Lower leg skin (tissue), 4 donors: ENCODE measurements around the gene HIC1. TPM values are rescaled to one million over a fixed set of nuclear protein-coding genes. Genes with fewer than 3 reads are reported as not detected.

Experiments used
- DNase-seq, 2 donors: peaks; one replicate each; pipeline ENCODE4 v3.0.0-alpha.2; 2019; ENCODE audit warnings: low spot score in 2 of 2
- H3K4me3 ChIP-seq: fragments of 200-600 bp; sonication (generic); 2 replicates; pipeline ENCODE4 v1.5.1; 2017; ENCODE audit warnings: mild to moderate bottlenecking, low read depth; ENCODE audit not compliant: poor library complexity, severe bottlenecking
- POLR2A ChIP-seq, 2 donors: fragments of 450-650 bp; IDR thresholded peaks; one replicate each; pipeline ENCODE4 v1.6.1; 2016 to 2017; ENCODE audit warnings: antibody characterized with exemption in 2 of 2, mild to moderate bottlenecking in 1 of 2, moderate library complexity in 1 of 2
- WGBS, 2 donors: methylation state at CpG; one replicate each; pipeline ENCODE4 v1.1.5; 2018; 5-methylcytosine and 5-hydroxymethylcytosine counted together
- intact Hi-C: fragments of 100-400 bp; cut with DNase I; formaldehyde crosslinking; loops from one replicate; pipeline ENCODE4 v1.15.0; 2023; ENCODE audit warnings: low total_unique reads
- total RNA-seq, 4 donors: library from RNA; depleted of rRNA; stranded (reverse); fragments of >200 nt; gene quantifications; one replicate each; pipeline ENCODE4 v1.1.0, GENCODE V29; 2016
- TF ChIP-seq, protein P1 (sequence below), 3 donors: fragments of 450-650 bp; IDR thresholded peaks; one replicate each; pipeline ENCODE4 v1.5.1; 2016; ENCODE audit warnings: antibody characterized with exemption in 3 of 3, mild to moderate bottlenecking in 3 of 3, moderate library complexity in 2 of 3

The HIC1 gene
- total RNA-seq, 4 donors from 2014 or later, result 2.4 to 14.2 (median 5.3) TPM

DNA sequence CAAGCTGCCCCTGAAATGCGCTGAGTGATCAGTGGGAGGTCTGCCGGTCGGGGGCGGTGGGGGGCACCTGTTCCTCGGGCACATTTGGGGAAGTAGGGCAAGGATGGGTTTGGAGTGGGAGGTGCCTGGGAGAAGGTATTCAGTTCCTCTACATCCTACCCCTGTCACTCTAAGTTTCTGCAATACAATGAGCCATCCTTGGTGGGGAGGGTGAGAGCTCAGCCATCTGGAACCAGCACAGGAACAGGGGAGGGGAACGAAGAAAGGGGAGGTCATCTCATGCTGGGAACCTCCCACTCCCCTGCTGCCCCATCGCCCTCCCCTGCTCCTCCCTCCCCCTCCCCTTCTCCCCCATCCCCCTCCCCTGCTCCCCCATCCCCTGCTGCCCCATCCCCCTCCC, 20.7 kb upstream of the HIC1 start:
- no peak overlapping the region for H3K4me3 ChIP-seq
- no peak for DNase-seq
- intact Hi-C loops, result no loop called here
- WGBS, 2 donors, result 83 to 86% methylated on average over 6 to 7 of the region's 7 CpGs
- TF ChIP-seq, protein P1, sequence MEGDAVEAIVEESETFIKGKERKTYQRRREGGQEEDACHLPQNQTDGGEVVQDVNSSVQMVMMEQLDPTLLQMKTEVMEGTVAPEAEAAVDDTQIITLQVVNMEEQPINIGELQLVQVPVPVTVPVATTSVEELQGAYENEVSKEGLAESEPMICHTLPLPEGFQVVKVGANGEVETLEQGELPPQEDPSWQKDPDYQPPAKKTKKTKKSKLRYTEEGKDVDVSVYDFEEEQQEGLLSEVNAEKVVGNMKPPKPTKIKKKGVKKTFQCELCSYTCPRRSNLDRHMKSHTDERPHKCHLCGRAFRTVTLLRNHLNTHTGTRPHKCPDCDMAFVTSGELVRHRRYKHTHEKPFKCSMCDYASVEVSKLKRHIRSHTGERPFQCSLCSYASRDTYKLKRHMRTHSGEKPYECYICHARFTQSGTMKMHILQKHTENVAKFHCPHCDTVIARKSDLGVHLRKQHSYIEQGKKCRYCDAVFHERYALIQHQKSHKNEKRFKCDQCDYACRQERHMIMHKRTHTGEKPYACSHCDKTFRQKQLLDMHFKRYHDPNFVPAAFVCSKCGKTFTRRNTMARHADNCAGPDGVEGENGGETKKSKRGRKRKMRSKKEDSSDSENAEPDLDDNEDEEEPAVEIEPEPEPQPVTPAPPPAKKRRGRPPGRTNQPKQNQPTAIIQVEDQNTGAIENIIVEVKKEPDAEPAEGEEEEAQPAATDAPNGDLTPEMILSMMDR (IDR thresholded peaks at IDR 0.05), result no peak
- TF ChIP-seq POLR2A (IDR thresholded peaks at IDR 0.05), result no peak

DNA sequence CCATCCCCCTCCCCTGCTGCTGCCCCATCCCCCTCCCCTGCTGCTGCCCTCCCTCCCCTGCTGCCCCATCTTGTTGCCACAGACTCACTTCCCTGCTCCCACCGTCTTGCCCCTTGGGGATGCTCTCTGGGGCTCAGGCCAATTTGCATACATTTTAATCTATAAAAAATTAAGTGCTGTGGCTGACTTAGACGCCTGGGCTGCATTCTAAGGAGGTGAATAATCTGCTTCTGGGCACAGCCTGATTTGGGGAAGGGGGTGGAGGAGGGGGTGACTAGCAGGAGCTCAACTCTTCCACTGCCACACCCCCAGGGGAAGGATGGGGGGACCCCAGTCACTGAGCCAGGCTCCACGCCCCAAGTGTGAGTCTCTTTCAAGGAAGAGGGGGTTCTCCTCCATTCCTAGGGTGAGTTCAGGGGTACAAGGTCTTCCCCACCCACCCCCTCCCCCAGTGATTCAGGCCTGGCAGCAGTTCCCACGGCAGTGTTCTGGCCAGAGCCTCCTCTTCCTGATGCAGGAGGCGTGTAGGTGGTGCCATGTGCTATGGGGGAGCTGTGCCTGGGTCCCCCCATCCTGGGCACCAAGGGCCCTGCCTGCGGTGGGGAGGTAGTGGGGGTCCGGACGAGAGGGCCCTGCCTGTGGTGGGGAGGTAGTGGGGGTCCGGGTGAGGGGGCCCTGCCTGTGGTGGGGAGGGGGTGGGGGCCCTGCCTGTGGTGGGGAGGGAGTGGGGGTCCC, 19.9 kb upstream of the HIC1 start:
- intact Hi-C loops, result no loop called here
- 48 to 55% methylated on average over 5 of the region's 9 CpGs for WGBS, 2 donors
- no peak overlapping the region for H3K4me3 ChIP-seq
- DNase-seq, result no peak
- TF ChIP-seq, protein P1 (IDR thresholded peaks at IDR 0.05), result no peak
- TF ChIP-seq POLR2A (IDR thresholded peaks at IDR 0.05), result no peak

DNA sequence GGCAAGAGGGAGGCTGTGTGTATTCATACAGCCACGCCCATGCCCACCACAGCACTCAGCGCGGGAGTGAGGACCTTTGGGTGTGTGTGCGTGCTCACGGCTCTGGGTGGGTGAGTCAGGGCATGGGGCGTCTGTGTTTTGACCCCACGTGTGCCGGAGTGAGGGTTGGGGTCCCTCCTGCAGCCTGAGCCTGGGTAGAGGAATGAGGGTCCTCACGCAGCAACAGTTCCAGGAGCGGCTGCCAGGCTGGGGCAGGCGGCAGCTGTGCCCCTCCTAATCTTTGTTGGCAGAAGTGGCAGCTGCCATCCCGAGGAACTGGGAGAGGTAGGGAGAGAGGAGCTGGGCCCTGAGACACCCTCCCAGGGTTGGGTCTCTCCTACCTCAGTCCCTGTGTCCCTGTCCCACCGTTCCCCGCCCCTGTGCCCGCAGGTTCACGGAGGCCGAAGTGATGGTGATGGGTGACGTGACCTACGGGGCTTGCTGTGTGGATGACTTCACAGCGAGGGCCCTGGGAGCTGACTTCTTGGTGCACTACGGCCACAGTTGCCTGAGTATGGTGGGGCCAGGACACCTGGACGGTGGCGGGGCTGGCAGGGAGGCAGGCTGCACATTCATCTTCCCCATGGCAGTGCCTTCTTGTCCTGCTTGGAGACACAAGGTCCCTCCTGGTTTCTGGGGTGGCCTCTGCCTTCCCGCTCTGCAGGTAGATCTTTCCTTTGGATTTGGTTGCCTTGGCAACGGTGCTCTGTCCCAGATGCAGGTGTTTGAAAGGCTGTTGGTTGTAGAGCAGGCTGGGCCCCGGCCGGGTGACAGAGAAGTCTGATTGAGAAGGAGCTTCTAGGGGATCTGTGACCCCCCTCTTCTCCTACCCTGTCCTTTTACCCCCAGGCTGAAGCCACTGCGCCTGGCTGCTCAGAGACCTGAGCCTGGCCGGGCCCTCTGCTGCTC, 19.1 kb upstream of the HIC1 start:
- H3K4me3 ChIP-seq, result no peak overlapping the region
- intact Hi-C loops, result no loop called here
- 90% methylated on average over 26 to 29 of the region's 29 CpGs for WGBS, 2 donors
- no peak for DNase-seq
- TF ChIP-seq POLR2A (IDR thresholded peaks at IDR 0.05), result no peak
- TF ChIP-seq, protein P1 (IDR thresholded peaks at IDR 0.05), result no peak

DNA sequence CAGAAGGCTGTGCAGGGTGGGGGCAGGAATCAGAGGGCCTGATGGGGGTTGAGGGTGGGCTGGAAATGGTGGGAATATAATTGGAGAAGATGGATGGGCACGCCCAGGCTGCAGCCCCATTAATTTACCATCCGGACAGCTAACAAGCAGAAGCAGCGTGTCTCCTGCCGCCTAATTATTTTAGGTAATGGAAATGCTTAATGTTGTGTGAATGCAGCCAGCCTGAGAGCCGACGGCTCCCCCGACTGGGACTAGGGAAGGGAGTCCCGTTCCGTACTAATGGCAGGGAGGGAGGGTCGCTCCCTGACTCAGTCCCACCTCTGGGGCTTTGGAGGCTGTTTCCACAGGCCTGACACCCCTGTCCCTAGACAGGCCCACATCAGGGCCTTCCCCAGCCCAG, 17.7 kb upstream of the HIC1 start:
- TF ChIP-seq, protein P1 (IDR thresholded peaks at IDR 0.05), result no peak
- no peak for TF ChIP-seq POLR2A (IDR thresholded peaks at IDR 0.05)
- 89 to 96% methylated on average over 10 of the region's 10 CpGs for WGBS, 2 donors
- DNase-seq, result no peak
- intact Hi-C loops, result no loop called here
- no peak overlapping the region for H3K4me3 ChIP-seq

DNA sequence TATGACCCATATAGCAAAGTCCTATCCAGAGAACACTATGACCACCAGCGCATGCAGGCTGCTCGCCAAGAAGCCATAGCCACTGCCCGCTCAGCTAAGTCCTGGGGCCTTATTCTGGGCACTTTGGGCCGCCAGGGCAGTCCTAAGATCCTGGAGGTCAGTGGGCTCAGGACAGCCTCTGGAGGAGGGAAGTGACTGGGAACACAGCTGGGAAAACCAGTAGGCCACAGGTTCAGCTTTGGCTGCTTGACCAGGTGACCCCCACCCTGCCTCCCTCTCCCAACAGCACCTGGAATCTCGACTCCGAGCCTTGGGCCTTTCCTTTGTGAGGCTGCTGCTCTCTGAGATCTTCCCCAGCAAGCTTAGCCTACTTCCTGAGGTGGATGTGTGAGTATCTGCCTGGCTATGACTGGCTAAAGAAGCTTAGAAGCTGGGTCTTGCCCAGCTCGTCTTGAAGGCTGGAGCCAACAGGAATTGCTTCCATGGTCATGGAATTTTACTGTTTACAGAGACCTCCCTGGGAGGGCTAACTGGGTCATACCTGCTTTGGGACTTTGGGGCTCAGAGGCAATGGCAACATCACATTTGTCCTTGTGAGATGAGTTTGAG, 14.6 kb upstream of the HIC1 start:
- TF ChIP-seq, protein P1 (IDR thresholded peaks at IDR 0.05), result no peak
- no peak for TF ChIP-seq POLR2A (IDR thresholded peaks at IDR 0.05)
- H3K4me3 ChIP-seq, result no peak overlapping the region
- WGBS, 2 donors, result 77 to 86% methylated on average over 4 to 7 of the region's 7 CpGs
- intact Hi-C loops, result no loop called here
- DNase-seq, result peak in 1 of 2 donors; percentile 80
